ENCODE results near the gene LY6G5C.

The LY6G5C gene

GRCh38 chr6:31727034-31727716, 46.3 kb upstream of the LY6G5C start:
- H3K4me3 ChIP-seq (ENCODE audit: insufficient read length, low read depth) = no peak overlapping the region

GRCh38 chr6:31725502-31726350, 44.9 kb upstream of the LY6G5C start:
- Histone ChIP-seq H3K36me3 (ENCODE audit: insufficient read depth, insufficient read length, low read length) (peaks cover 38% of the 10 kb centered on the region), H3K9me3 (ENCODE audit: insufficient read depth, low read length) (no peaks in the 10 kb centered on the region), H3K27me3 (ENCODE audit: insufficient read depth, insufficient read length) (no peaks in the 10 kb centered on the region), H3K9ac (ENCODE audit: insufficient read length, low read depth) (no peak overlapping the region), H3K4me3 (ENCODE audit: insufficient read length, low read depth) (no peak overlapping the region), H3K4me1 (ENCODE audit: insufficient read depth, insufficient read length) (peaks cover 4% of the 10 kb centered on the region)
- no peak for DNase-seq (ENCODE audit: low read depth, low spot score)
- no peak for TF ChIP-seq YY1 (IDR thresholded peaks at IDR 0.05; ENCODE audit: insufficient read depth, insufficient read length)
- no peak for TF ChIP-seq ZNF274 (IDR thresholded peaks at IDR 0.05; ENCODE audit: low read depth, low read length)
- TF ChIP-seq SUZ12 (IDR thresholded peaks at IDR 0.05; ENCODE audit: extremely low read depth, insufficient read depth, insufficient read length) = no peak

More at GRCh38 chr6:31727034-31727716, 46.3 kb upstream of the LY6G5C start:
- no peak for DNase-seq (ENCODE audit: low read depth, low spot score)
- Histone ChIP-seq H3K27me3 (ENCODE audit: insufficient read depth, insufficient read length) (no peaks in the 10 kb centered on the region), H3K9ac (ENCODE audit: insufficient read length, low read depth) (no peak overlapping the region), H3K9me3 (ENCODE audit: insufficient read depth, low read length) (no peaks in the 10 kb centered on the region), H3K4me1 (ENCODE audit: insufficient read depth, insufficient read length) (peaks cover 5% of the 10 kb centered on the region), H3K36me3 (ENCODE audit: insufficient read depth, insufficient read length, low read length) (peaks cover 51% of the 10 kb centered on the region)
- TF ChIP-seq YY1 (IDR thresholded peaks at IDR 0.05; ENCODE audit: insufficient read depth, insufficient read length) = no peak
- no peak for TF ChIP-seq SUZ12 (IDR thresholded peaks at IDR 0.05; ENCODE audit: extremely low read depth, insufficient read depth, insufficient read length)
- no peak for TF ChIP-seq ZNF274 (IDR thresholded peaks at IDR 0.05; ENCODE audit: low read depth, low read length)

GRCh38 chr6:31723980-31724691, 43.3 kb upstream of the LY6G5C start:
- no peak overlapping the region for H3K4me3 ChIP-seq (ENCODE audit: insufficient read length, low read depth)
- no peaks in the 10 kb centered on the region for H3K27me3 ChIP-seq (ENCODE audit: insufficient read depth, insufficient read length)
- H3K4me1 ChIP-seq (ENCODE audit: insufficient read depth, insufficient read length) = peaks cover 3% of the 10 kb centered on the region
- DNase-seq (ENCODE audit: low read depth, low spot score) = no peak
- TF ChIP-seq ZNF274 (IDR thresholded peaks at IDR 0.05; ENCODE audit: low read depth, low read length) (no peak), YY1 (IDR thresholded peaks at IDR 0.05; ENCODE audit: insufficient read depth, insufficient read length) (no peak), SUZ12 (IDR thresholded peaks at IDR 0.05; ENCODE audit: extremely low read depth, insufficient read depth, insufficient read length) (no peak)
- H3K9ac ChIP-seq (ENCODE audit: insufficient read length, low read depth) = no peak overlapping the region
- H3K36me3 ChIP-seq (ENCODE audit: insufficient read depth, insufficient read length, low read length) = peaks cover 37% of the 10 kb centered on the region
- no peaks in the 10 kb centered on the region for H3K9me3 ChIP-seq (ENCODE audit: insufficient read depth, low read length)

- no peak for DNase-seq (ENCODE audit: low read depth, low spot score)
- Histone ChIP-seq H3K9me3 (ENCODE audit: insufficient read depth, low read length) (no peaks in the 10 kb centered on the region), H3K9ac (ENCODE audit: insufficient read length, low read depth) (no peak within 1 kb of the TSS), H3K36me3 (ENCODE audit: insufficient read depth, insufficient read length, low read length) (peaks cover 31% of the 10 kb centered on the region), H3K27me3 (ENCODE audit: insufficient read depth, insufficient read length) (no peaks in the 10 kb centered on the region), H3K4me1 (ENCODE audit: insufficient read depth, insufficient read length) (no peaks in the 10 kb centered on the region), H3K4me3 (ENCODE audit: insufficient read length, low read depth) (no peak within 1 kb of the TSS)
- no peak for TF ChIP-seq YY1 (IDR thresholded peaks at IDR 0.05; ENCODE audit: insufficient read depth, insufficient read length)
- TF ChIP-seq ZNF274 (IDR thresholded peaks at IDR 0.05; ENCODE audit: low read depth, low read length) = no peak
- TF ChIP-seq SUZ12 (IDR thresholded peaks at IDR 0.05; ENCODE audit: extremely low read depth, insufficient read depth, insufficient read length) = no peak
Measured at GRCh38 chr6:31723245-31723979, 42.5 kb upstream of the LY6G5C start, which contains the start of gene MPIG6B. TSS of gene MPIG6B (plus strand) at chr6:31723373. CDS start at chr6:31723384, 11 bp downstream.

- Histone ChIP-seq H3K9ac (ENCODE audit: insufficient read length, low read depth) (no peak overlapping the region), H3K27me3 (ENCODE audit: insufficient read depth, insufficient read length) (no peaks in the 10 kb centered on the region)
- TF ChIP-seq ZNF274 (IDR thresholded peaks at IDR 0.05; ENCODE audit: low read depth, low read length) (no peak), SUZ12 (IDR thresholded peaks at IDR 0.05; ENCODE audit: extremely low read depth, insufficient read depth, insufficient read length) (no peak), YY1 (IDR thresholded peaks at IDR 0.05; ENCODE audit: insufficient read depth, insufficient read length) (no peak)
Measured at GRCh38 chr6:31722173-31722572, 41.3 kb upstream of the LY6G5C start.

GRCh38 chr6:31721351-31722020, 40.6 kb upstream of the LY6G5C start, which contains the start of gene LY6G6C:
TSS of gene LY6G6C (minus strand) at chr6:31721746. CDS start at chr6:31721679, 67 bp downstream.
- Histone ChIP-seq H3K9me3 (ENCODE audit: insufficient read depth, low read length) (no peaks in the 10 kb centered on the region), H3K4me3 (ENCODE audit: insufficient read length, low read depth) (no peak within 1 kb of the TSS), H3K27me3 (ENCODE audit: insufficient read depth, insufficient read length) (no peaks in the 10 kb centered on the region), H3K36me3 (ENCODE audit: insufficient read depth, insufficient read length, low read length) (peaks cover 12% of the 10 kb centered on the region), H3K9ac (ENCODE audit: insufficient read length, low read depth) (no peak within 1 kb of the TSS), H3K4me1 (ENCODE audit: insufficient read depth, insufficient read length) (no peaks in the 10 kb centered on the region)
- TF ChIP-seq ZNF274 (IDR thresholded peaks at IDR 0.05; ENCODE audit: low read depth, low read length) = no peak
- no peak for TF ChIP-seq SUZ12 (IDR thresholded peaks at IDR 0.05; ENCODE audit: extremely low read depth, insufficient read depth, insufficient read length)
- no peak for TF ChIP-seq YY1 (IDR thresholded peaks at IDR 0.05; ENCODE audit: insufficient read depth, insufficient read length)
- no peak for DNase-seq (ENCODE audit: low read depth, low spot score)

More at GRCh38 chr6:31722173-31722572, 41.3 kb upstream of the LY6G5C start:
- Histone ChIP-seq H3K4me1 (ENCODE audit: insufficient read depth, insufficient read length) (no peaks in the 10 kb centered on the region), H3K9me3 (ENCODE audit: insufficient read depth, low read length) (no peaks in the 10 kb centered on the region), H3K4me3 (ENCODE audit: insufficient read length, low read depth) (no peak overlapping the region), H3K36me3 (ENCODE audit: insufficient read depth, insufficient read length, low read length) (peaks cover 19% of the 10 kb centered on the region)
- no peak for DNase-seq (ENCODE audit: low read depth, low spot score)

All from NT2/D1 (cell line).